Measurements from ENCODE around the gene MAGI2.

The MAGI2 gene

GRCh38 chr7:78023191-78023590 is 1430.3 kb downstream of the MAGI2 start:
- Histone ChIP-seq H3K4me2 (ENCODE audit: low read depth, low read length, poor library complexity, severe bottlenecking) (no peak overlapping the region), H3K27me3 (ENCODE audit: low read length) (no peaks in the 10 kb centered on the region), H4K20me1 (ENCODE audit: low read depth, low read length) (no peaks in the 10 kb centered on the region), H3K36me3 (ENCODE audit: low read length) (no peaks in the 10 kb centered on the region), H2AFZ (ENCODE audit: low read depth, low read length, severe bottlenecking) (no peak overlapping the region), H3F3A (ENCODE audit: insufficient read depth) (peaks cover 5% of the 10 kb centered on the region; the same call in 1 of the 2 replicates), H3K27ac (ENCODE audit: low read depth, low read length) (no peak overlapping the region), H3K9ac (ENCODE audit: low read length) (no peak overlapping the region), H3K9me2 (replicated peaks; ENCODE audit: insufficient read depth, low read length) (no peaks in the 10 kb centered on the region), H3K9me3 (ENCODE audit: insufficient read depth, low read length) (no peaks in the 10 kb centered on the region), H3K4me3 (ENCODE audit: insufficient read depth, low read length, poor library complexity, severe bottlenecking) (no peak overlapping the region), H3K79me2 (ENCODE audit: insufficient read depth, low read length) (no peaks in the 10 kb centered on the region)
- TF ChIP-seq CTCF (IDR thresholded peaks at IDR 0.05; ENCODE audit: insufficient read depth, low read length, poor library complexity, severe bottlenecking) = no peak
- no peak for TF ChIP-seq EZH2phosphoT487 (conservative IDR thresholded peaks at IDR 0.05; ENCODE audit: low read length)

GRCh38 chr7:78022165-78022564 is 1431.3 kb downstream of the MAGI2 start:
- no peaks in the 10 kb centered on the region for H4K20me1 ChIP-seq (ENCODE audit: low read depth, low read length)
- H3K9me2 ChIP-seq (replicated peaks; ENCODE audit: insufficient read depth, low read length) = no peaks in the 10 kb centered on the region
- H3K9me3 ChIP-seq (ENCODE audit: insufficient read depth, low read length) = no peaks in the 10 kb centered on the region
- no peak overlapping the region for H3K4me2 ChIP-seq (ENCODE audit: low read depth, low read length, poor library complexity, severe bottlenecking)
- H3F3A ChIP-seq (ENCODE audit: insufficient read depth) = peaks cover 10% of the 10 kb centered on the region; the same call in 1 of the 2 replicates
- H2AFZ ChIP-seq (ENCODE audit: low read depth, low read length, severe bottlenecking) = no peak overlapping the region
- no peaks in the 10 kb centered on the region for H3K79me2 ChIP-seq (ENCODE audit: insufficient read depth, low read length)
- no peaks in the 10 kb centered on the region for H3K27me3 ChIP-seq (ENCODE audit: low read length)
- no peaks in the 10 kb centered on the region for H3K36me3 ChIP-seq (ENCODE audit: low read length)
- no peak for TF ChIP-seq CTCF (IDR thresholded peaks at IDR 0.05; ENCODE audit: insufficient read depth, low read length, poor library complexity, severe bottlenecking)
- no peak for TF ChIP-seq EZH2phosphoT487 (conservative IDR thresholded peaks at IDR 0.05; ENCODE audit: low read length)
- H3K4me3 ChIP-seq (ENCODE audit: insufficient read depth, low read length, poor library complexity, severe bottlenecking) = no peak overlapping the region
- H3K9ac ChIP-seq (ENCODE audit: low read length) = no peak overlapping the region
- no peak overlapping the region for H3K27ac ChIP-seq (ENCODE audit: low read depth, low read length)

- no peaks in the 10 kb centered on the region for H3K79me2 ChIP-seq (ENCODE audit: insufficient read depth, low read length)
- H3F3A ChIP-seq (ENCODE audit: insufficient read depth) = peaks cover 10% of the 10 kb centered on the region; the same call in 1 of the 2 replicates
- H3K4me2 ChIP-seq (ENCODE audit: low read depth, low read length, poor library complexity, severe bottlenecking) = no peak overlapping the region
- no peak overlapping the region for H3K9ac ChIP-seq (ENCODE audit: low read length)
- TF ChIP-seq CTCF (IDR thresholded peaks at IDR 0.05; ENCODE audit: insufficient read depth, low read length, poor library complexity, severe bottlenecking) = no peak
- TF ChIP-seq EZH2phosphoT487 (conservative IDR thresholded peaks at IDR 0.05; ENCODE audit: low read length) = no peak
- H3K36me3 ChIP-seq (ENCODE audit: low read length) = no peaks in the 10 kb centered on the region
- H3K9me3 ChIP-seq (ENCODE audit: insufficient read depth, low read length) = no peaks in the 10 kb centered on the region
- H3K27me3 ChIP-seq (ENCODE audit: low read length) = no peaks in the 10 kb centered on the region
- no peaks in the 10 kb centered on the region for H4K20me1 ChIP-seq (ENCODE audit: low read depth, low read length)
- H3K27ac ChIP-seq (ENCODE audit: low read depth, low read length) = no peak overlapping the region
- H3K9me2 ChIP-seq (replicated peaks; ENCODE audit: insufficient read depth, low read length) = no peaks in the 10 kb centered on the region
- no peak overlapping the region for H3K4me3 ChIP-seq (ENCODE audit: insufficient read depth, low read length, poor library complexity, severe bottlenecking)
- H2AFZ ChIP-seq (ENCODE audit: low read depth, low read length, severe bottlenecking) = no peak overlapping the region
Measured at GRCh38 chr7:78020874-78021249, 1432.6 kb downstream of the MAGI2 start.
